HUES64 (cell line): Measurements from ENCODE around the gene DNAJC24. TPM values are rescaled to one million over a fixed set of nuclear protein-coding genes. Genes with fewer than 3 reads are reported as not detected.
A peak's percentile ranks its signal among the peaks of the same experiment; 100 is the strongest.
"Not testable (repeated sequence)": the region's sequence is repeated elsewhere in the genome, so short reads cannot be mapped to it uniquely, and the experiment has no call there.

Experiments
- H3K27ac ChIP-seq: 2 replicates; pipeline ENCODE4 v1.7.0; 2013; ENCODE audit warnings: low read depth, low read length, inconsistent platforms
- H3K27me3 ChIP-seq: 2 replicates; pipeline ENCODE4 v1.6.1; 2013; ENCODE audit warnings: mild to moderate bottlenecking, low read length; ENCODE audit not compliant: insufficient read depth
- H3K36me3 ChIP-seq: 2 replicates; pipeline ENCODE4 v1.6.1; 2013; ENCODE audit warnings: mild to moderate bottlenecking, low read length; ENCODE audit not compliant: insufficient read depth
- H3K4me1 ChIP-seq: 2 replicates; pipeline ENCODE4 v1.6.1; 2013; ENCODE audit warnings: mild to moderate bottlenecking, low read length, moderate library complexity; ENCODE audit not compliant: insufficient read depth
- H3K4me3 ChIP-seq: 2 replicates; pipeline ENCODE4 v1.5.1; 2013; ENCODE audit warnings: mild to moderate bottlenecking, low read length, moderate library complexity
- H3K9ac ChIP-seq: 2 replicates; pipeline ENCODE4 v1.6.1; 2013; ENCODE audit warnings: mild to moderate bottlenecking, low read depth, low read length
- H3K9me3 ChIP-seq: 2 replicates; pipeline ENCODE4 v1.6.1; 2013; ENCODE audit warnings: low read depth, low read length; ENCODE audit not compliant: insufficient read depth
- WGBS: fragments of 150-250, 120-280 bp; methylation state at CpG from one replicate; pipeline ENCODE4 v1.1.7; 2013; ENCODE audit warnings: missing lambda C conversion rate; 5-methylcytosine and 5-hydroxymethylcytosine counted together
- polyA plus RNA-seq, 2 experiments: library from polyadenylated mRNA; stranded (reverse); fragments of 50-300 nt; gene quantifications; one replicate each; pipeline ENCODE4 v1.2.3, GENCODE V29; 2013

Gene DNAJC24
- polyA plus RNA-seq (2013, experiment 1 of 2) = 15.8 TPM
- polyA plus RNA-seq (2013, experiment 2 of 2) = 17.7 TPM

DNA sequence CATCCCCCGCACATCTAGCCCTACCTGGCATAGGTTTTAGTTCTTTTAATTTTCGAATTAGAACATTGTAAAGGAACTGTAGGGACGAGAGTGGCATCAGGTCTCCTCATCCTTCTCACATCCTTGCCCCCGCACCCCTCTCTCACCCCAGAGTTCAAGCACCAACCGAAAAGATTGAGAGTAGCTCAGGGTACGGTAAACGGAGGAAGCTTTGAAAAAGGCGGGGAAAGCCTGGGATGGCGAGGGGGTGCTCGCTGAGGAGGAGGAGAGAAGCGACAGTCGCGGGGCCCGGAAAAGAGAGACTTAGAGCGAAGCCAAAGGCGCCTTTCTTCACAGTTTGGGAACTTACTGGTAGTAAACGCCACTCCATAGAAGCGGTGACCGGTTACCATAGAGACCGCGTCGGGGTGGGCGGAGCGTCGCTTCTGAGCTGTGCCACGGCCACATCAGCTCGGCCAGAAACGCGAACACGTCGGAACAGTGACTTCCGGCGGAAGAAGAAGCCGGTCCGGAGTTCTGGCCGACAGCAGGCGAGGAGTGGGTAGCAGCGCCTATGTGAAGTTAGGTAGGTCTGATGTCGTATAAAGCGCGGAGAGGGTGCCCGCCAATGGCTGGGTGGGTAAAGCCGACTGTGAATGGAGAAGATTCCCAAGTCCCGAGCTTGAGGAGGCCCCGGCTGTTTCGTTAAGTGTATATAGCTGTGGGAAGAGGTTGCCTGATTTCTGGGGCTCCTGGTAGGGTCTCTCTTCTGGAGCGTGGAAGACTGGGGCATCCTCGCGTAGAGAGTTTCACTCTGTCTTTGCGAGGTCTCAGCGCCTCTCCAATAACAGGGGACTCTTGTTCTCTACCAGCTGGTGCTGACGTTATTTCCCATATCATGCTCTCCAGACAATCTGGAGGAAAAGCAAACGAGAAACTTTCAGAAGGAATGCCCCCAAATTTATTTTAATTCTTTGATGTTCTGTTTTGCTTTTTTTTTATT, at the start of gene DNAJC24, which contains the start of gene DCDC1:
TSS of gene DNAJC24 (plus strand) at position 513 of the 982 bp plus-strand sequence. CDS start 889 bp downstream, outside the sequence.
TSS of gene DCDC1 (minus strand) at position 392 of the 982 bp plus-strand sequence. CDS start 41,459 bp downstream, outside the sequence.
- Histone ChIP-seq H3K9me3 (no peaks in the 10 kb centered on the region), H3K36me3 (peaks cover 3% of the 10 kb centered on the region; the same call in 1 of the 2 replicates), H3K27me3 (no peaks in the 10 kb centered on the region), H3K4me3 (peak within 1 kb of the TSS; percentile 98), H3K9ac (peak within 1 kb of the TSS; percentile 89), H3K27ac (peak within 1 kb of the TSS; percentile 34), H3K4me1 (peaks cover 7% of the 10 kb centered on the region; the same call in 1 of the 2 replicates)
- 2% methylated on average over 52 of the region's 53 CpGs for WGBS

DNA sequence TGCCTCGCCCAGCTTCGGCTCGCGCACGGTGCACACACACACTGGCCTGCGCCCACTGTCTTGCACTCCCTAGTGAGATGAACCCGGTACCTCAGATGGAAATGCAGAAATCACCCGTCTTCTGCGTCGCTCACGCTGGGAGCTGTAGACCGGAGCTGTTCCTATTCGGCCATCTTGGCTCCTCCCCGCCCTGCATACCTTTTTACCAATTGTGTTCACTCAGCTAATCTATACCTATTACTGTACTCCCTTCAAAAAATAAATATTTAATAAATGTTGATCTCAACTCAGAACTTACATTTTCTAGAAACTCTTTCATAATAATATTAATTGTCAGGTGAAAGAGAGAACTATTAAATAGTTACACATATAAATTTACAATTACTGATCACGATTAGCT, 48.2 kb upstream of the DNAJC24 start:
- 95% methylated on average over 15 of the region's 15 CpGs for WGBS
- H3K9me3 ChIP-seq, H3K36me3 ChIP-seq, H3K27me3 ChIP-seq, H3K4me1 ChIP-seq, H3K9ac ChIP-seq, H3K27ac ChIP-seq, H3K4me3 ChIP-seq: not testable (repeated sequence)

DNA sequence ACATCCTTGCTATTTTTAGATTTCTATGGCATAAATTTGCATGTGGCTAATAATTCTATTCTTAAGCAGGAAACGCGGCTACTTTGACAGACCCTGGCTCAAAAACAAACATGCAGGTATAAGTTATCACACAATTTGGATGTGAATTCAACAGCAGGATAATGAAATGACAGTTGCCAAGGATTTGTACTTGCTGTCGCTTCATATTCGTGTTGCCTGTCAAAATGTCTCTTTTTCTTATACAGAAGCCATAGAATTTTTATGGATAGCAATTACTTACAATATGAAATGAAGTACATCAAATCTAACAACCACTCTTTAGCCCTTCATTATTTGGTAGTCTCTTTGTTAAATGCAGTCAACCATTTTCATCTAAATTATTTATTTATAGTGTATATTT, 46.5 kb upstream of the DNAJC24 start:
- WGBS = 96% methylated on average over 4 of the region's 4 CpGs
- Histone ChIP-seq H3K27me3 (no peaks in the 10 kb centered on the region), H3K36me3 (no peaks in the 10 kb centered on the region), H3K4me3 (no peak overlapping the region), H3K9ac (no peak overlapping the region), H3K9me3 (0 out of 2 replicates have a peak, but pooled peaks cover 2% of the 10 kb centered on the region), H3K4me1 (no peaks in the 10 kb centered on the region; the same call in 1 of the 2 replicates), H3K27ac (no peak overlapping the region)

DNA sequence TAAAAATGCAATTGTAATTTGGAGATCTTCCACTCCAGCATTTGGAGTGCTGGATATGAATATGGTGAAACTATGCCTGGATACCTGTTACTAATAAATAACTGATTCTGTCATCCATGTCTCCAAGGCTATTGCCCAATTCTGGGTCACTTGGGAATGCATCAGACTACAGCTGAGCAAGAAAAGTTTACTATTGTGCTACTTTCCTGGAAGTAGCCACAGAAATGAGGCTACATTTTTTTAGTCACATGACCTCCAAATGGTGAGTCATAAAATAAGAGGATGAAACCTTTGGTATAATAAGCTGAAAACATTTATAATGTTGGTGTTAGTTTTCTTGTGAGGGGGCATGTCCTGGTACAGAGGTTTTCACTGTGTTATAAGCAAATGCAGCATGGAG, 44.5 kb upstream of the DNAJC24 start:
- no peak overlapping the region for H3K27ac ChIP-seq
- H3K36me3 ChIP-seq = no peaks in the 10 kb centered on the region
- no peak overlapping the region for H3K9ac ChIP-seq
- no peaks in the 10 kb centered on the region for H3K27me3 ChIP-seq
- 0 out of 2 replicates have a peak, but pooled peaks cover 2% of the 10 kb centered on the region for H3K9me3 ChIP-seq
- no peaks in the 10 kb centered on the region; the same call in 1 of the 2 replicates for H3K4me1 ChIP-seq
- no peak overlapping the region for H3K4me3 ChIP-seq

- 0 out of 2 replicates have a peak, but pooled peaks cover 2% of the 10 kb centered on the region for H3K9me3 ChIP-seq
- H3K4me3 ChIP-seq = no peak overlapping the region
- WGBS = 100% methylated on average over 1 of the region's 2 CpGs
- no peaks in the 10 kb centered on the region; the same call in 1 of the 2 replicates for H3K4me1 ChIP-seq
- H3K27ac ChIP-seq = no peak overlapping the region
- H3K27me3 ChIP-seq = no peaks in the 10 kb centered on the region
- H3K9ac ChIP-seq = no peak overlapping the region
- no peaks in the 10 kb centered on the region for H3K36me3 ChIP-seq
Measured at GRCh38 chr11:31326470-31327148, 43.1 kb upstream of the DNAJC24 start.

GRCh38 chr11:31327417-31327816, 42.2 kb upstream of the DNAJC24 start:
- Histone ChIP-seq H3K9me3 (no peaks in the 10 kb centered on the region), H3K4me3 (no peak overlapping the region), H3K27ac (no peak overlapping the region), H3K9ac (no peak overlapping the region), H3K27me3 (no peaks in the 10 kb centered on the region), H3K4me1 (no peaks in the 10 kb centered on the region), H3K36me3 (no peaks in the 10 kb centered on the region)
- 95% methylated on average over 3 of the region's 3 CpGs for WGBS

- H3K4me1 ChIP-seq = no peaks in the 10 kb centered on the region
- H3K9me3 ChIP-seq = no peaks in the 10 kb centered on the region
- H3K36me3 ChIP-seq = no peaks in the 10 kb centered on the region
- H3K4me3 ChIP-seq = no peak overlapping the region
- no peaks in the 10 kb centered on the region for H3K27me3 ChIP-seq
- 93% methylated on average over 6 of the region's 6 CpGs for WGBS
- H3K9ac ChIP-seq = no peak overlapping the region
- H3K27ac ChIP-seq = no peak overlapping the region
Measured at GRCh38 chr11:31328697-31329096, 41.0 kb upstream of the DNAJC24 start.

DNA sequence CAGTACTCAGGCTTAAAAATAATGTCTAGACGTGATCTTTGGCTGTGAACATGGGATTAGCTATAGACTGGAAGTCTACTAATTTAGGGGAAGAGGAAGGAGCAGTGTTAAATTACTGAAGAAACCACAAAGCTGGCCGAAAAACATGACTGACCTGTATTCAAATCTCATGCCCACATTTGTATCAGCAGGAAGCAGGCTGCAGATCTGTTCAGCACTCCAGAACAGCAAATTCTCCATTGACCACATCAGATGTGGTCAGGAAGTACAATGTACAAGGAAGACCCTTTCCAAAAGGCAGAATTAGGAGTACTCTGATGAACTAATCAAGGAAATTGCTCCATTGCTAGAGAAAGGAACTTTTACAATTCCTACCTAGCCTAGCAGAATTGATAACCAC, 31.9 kb upstream of the DNAJC24 start:
- no peak overlapping the region for H3K9ac ChIP-seq
- peaks cover 15% of the 10 kb centered on the region for H3K9me3 ChIP-seq
- no peak overlapping the region for H3K4me3 ChIP-seq
- no peaks in the 10 kb centered on the region for H3K36me3 ChIP-seq
- WGBS = 90% methylated on average over 2 of the region's 2 CpGs
- H3K4me1 ChIP-seq = no peaks in the 10 kb centered on the region
- H3K27me3 ChIP-seq = no peaks in the 10 kb centered on the region
- H3K27ac ChIP-seq = no peak overlapping the region

DNA sequence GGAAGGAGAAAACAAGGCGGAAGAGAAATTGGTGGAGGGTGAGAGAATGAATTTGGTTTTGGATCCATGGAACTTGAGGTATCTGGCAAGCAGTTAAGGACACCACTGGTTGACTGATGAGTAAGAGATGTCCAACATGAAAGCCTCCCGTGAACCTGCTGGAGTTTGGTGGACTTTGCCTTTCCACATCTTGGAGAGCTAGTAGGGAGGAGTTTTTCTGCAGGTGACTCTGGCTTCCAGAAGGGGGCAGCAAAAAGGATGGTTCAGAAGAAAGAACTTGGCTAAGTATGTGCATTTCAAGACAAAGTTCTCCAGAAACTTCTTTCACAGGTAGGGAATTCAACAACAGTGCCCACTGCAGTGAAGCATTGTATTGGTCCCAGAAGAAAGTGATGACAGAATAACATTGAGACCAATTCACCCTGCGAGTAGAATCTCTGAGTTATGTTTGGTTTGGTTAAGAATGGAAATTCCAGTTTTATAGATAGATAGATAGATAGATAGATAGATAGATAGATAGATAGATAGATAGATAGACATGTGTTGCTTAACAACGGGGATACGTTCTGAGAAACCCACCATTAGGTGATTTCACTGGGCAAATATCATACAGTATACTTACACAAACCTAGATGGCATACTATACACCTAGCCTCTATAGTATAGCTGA, 28.6 kb upstream of the DNAJC24 start:
- no peak overlapping the region for H3K9ac ChIP-seq
- H3K36me3 ChIP-seq = no peaks in the 10 kb centered on the region
- H3K27me3 ChIP-seq = no peaks in the 10 kb centered on the region
- H3K27ac ChIP-seq = no peak overlapping the region
- WGBS = 89% methylated on average over 5 of the region's 5 CpGs
- H3K4me3 ChIP-seq = no peak overlapping the region
- no peaks in the 10 kb centered on the region for H3K4me1 ChIP-seq
- H3K9me3 ChIP-seq = no peaks in the 10 kb centered on the region

- H3K36me3 ChIP-seq = no peaks in the 10 kb centered on the region
- no peak overlapping the region for H3K9ac ChIP-seq
- H3K4me3 ChIP-seq = no peak overlapping the region
- no peaks in the 10 kb centered on the region for H3K27me3 ChIP-seq
- no peaks in the 10 kb centered on the region; the same call in 1 of the 2 replicates for H3K4me1 ChIP-seq
- no peaks in the 10 kb centered on the region for H3K9me3 ChIP-seq
- H3K27ac ChIP-seq = no peak overlapping the region
Measured at GRCh38 chr11:31351168-31351567, 18.5 kb upstream of the DNAJC24 start.
